Gastrocnemius medialis (tissue), 4 donors: Measurements from ENCODE around the gene PLCB3. TPM values are rescaled to one million over a fixed set of nuclear protein-coding genes. Genes with fewer than 3 reads are reported as not detected.

Experiments used
- ATAC-seq, 2 donors: fragments of 150-250 bp; one replicate each; pipeline ENCODE4 v1.9.1; 2016
- DNase-seq, 2 donors: peaks; one replicate each; pipeline ENCODE4 v3.0.0-alpha.2; 2019
- H3K27ac ChIP-seq, 4 donors: fragments of 200-600 bp; sonication (generic); 1 replicate in 1 of 4; 2 replicates in 3 of 4; pipeline ENCODE4 v1.5.1; 2016 to 2018; ENCODE audit warnings: mild to moderate bottlenecking in 2 of 4, moderate library complexity in 1 of 4
- H3K27me3 ChIP-seq, 3 donors: fragments of 200-600 bp; sonication (generic) in 2 of 3; 1 replicate in 1 of 3; 2 replicates in 2 of 3; pipeline versions ENCODE4 v1.5.1 to v1.6.0; 2016 to 2019; ENCODE audit warnings: mild to moderate bottlenecking in 1 of 3, moderate library complexity in 1 of 3
- H3K36me3 ChIP-seq, 2 donors: fragments of 200-600 bp; sonication (generic) in 1 of 2; one replicate each; pipeline ENCODE4 v1.5.1; 2017 to 2018
- H3K4me1 ChIP-seq, 2 donors: fragments of 200-600 bp; sonication (generic) in 1 of 2; one replicate each; pipeline ENCODE4 v1.5.1; 2016 to 2017; ENCODE audit warnings: mild to moderate bottlenecking in 2 of 2
- H3K4me3 ChIP-seq, 4 donors: fragments of 200-600 bp; sonication (generic) in 3 of 4; 1 replicate in 1 of 4; 2 replicates in 3 of 4; pipeline ENCODE4 v1.5.1; 2016 to 2019; ENCODE audit warnings: mild to moderate bottlenecking in 2 of 4
- H3K9me3 ChIP-seq, 3 donors: fragments of 200-600 bp; sonication (generic) in 2 of 3; 1 replicate in 1 of 3; 2 replicates in 2 of 3; pipeline ENCODE4 v1.5.1; 2016 to 2019
- CTCF ChIP-seq, 5 experiments: fragments of 450-650 bp in 3 of 5; fragments of 200-600 bp in 2 of 5; sonication (generic) in 2 of 5; IDR thresholded peaks in 4 of 5; conservative IDR thresholded peaks in 1 of 5; 1 replicate in 4 of 5; 2 replicates in 1 of 5; pipeline ENCODE4 v1.5.1; 2016 to 2019; ENCODE audit warnings: antibody characterized with exemption in 5 of 5, mild to moderate bottlenecking in 3 of 5, moderate library complexity in 3 of 5
- POLR2A ChIP-seq, 2 donors: fragments of 450-650 bp; IDR thresholded peaks; one replicate each; pipeline ENCODE4 v1.6.1; 2017; ENCODE audit warnings: antibody characterized with exemption in 2 of 2, mild to moderate bottlenecking in 2 of 2, moderate library complexity in 2 of 2
- in situ Hi-C, 4 donors: fragments of 200-750 bp; cut with MboI; loops; one replicate each; pipeline versions ENCODE4 v1.15.0 to v1.8.0; 2017; ENCODE audit warnings: low sequenced_read_pairs in 4 of 4
- intact Hi-C: fragments of 100-400 bp; cut with DNase I; formaldehyde crosslinking; loops from one replicate; pipeline ENCODE4 v1.15.1; 2023; ENCODE audit warnings: low total_unique reads
- total RNA-seq, 4 donors: library from RNA; depleted of rRNA; stranded (reverse); fragments of >200 nt; gene quantifications; one replicate each; pipeline versions ENCODE4 v1.1.0 to v1.2.3, GENCODE V29; 2016

Gene PLCB3
- total RNA-seq, 4 donors from 2014 or later = 4.7 to 9.7 (median 6.2) TPM

DNA sequence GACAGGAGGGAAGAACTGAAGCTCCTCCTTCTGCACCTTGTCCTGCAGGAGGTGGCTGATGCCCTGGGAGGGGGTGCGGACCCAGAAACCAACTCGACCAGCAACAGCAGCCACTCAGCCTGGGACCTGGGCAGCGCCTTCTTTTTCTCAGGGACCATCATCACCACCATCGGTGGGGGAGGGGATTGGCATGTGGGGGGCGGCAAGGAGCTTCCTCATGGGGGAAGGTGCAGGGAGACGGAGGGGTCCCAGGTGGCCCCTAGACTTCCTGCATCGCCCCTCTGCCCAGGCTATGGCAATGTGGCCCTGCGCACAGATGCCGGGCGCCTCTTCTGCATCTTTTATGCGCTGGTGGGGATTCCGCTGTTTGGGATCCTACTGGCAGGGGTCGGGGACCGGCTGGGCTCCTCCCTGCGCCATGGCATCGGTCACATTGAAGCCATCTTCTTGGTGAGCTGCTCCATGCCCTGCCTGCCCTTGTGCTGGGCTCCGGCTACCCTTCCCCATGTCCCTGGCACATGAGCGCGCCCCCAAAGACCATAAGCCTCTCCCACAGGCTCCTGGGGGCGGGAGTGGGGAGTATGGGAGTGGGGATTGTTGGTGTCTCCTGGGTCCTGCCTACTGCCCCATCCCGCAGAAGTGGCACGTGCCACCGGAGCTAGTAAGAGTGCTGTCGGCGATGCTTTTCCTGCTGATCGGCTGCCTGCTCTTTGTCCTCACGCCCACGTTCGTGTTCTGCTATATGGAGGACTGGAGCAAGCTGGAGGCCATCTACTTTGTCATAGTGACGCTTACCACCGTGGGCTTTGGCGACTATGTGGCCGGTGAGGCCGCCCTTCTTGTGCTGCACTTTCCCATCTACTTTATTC lies 45.7 kb downstream of the PLCB3 start:
- H3K36me3 ChIP-seq = no peaks in the 10 kb centered on the region
- in situ Hi-C loops = loop anchor here in 2 of 4 donors (5.0 kb wide), 1 partner anchor 95 kb away; no protein-coding TSS in a partner anchor
- peaks cover 6 to 21% of the 10 kb centered on the region in 2 donors for H3K4me1 ChIP-seq
- no peak for ATAC-seq
- no peak for DNase-seq
- no peak overlapping the region for H3K4me3 ChIP-seq
- no peak overlapping the region for H3K27ac ChIP-seq
- TF ChIP-seq POLR2A (IDR thresholded peaks at IDR 0.05) (no peak), CTCF (IDR thresholded peaks at IDR 0.05 in 4 of 5, conservative IDR thresholded peaks at IDR 0.05 in 1 of 5) (no peak)
- intact Hi-C loops = no loop called here
- peaks cover 82 to 89% (median 89%) of the 10 kb centered on the region in 3 donors for H3K27me3 ChIP-seq
- no peaks in the 10 kb centered on the region for H3K9me3 ChIP-seq

GRCh38 chr11:64297699-64298358 lies 46.5 kb downstream of the PLCB3 start:
- DNase-seq (no peak), ATAC-seq (no peak)
- in situ Hi-C loops (loop anchor here in 2 of 4 donors (5.0 kb wide), 1 partner anchor 96 kb away; no protein-coding TSS in a partner anchor), intact Hi-C loops (no loop called here)
- Histone ChIP-seq H3K4me1 (peaks cover 6 to 15% of the 10 kb centered on the region in 2 donors), H3K4me3 (no peak overlapping the region), H3K9me3 (no peaks in the 10 kb centered on the region), H3K27me3 (peaks cover 76 to 85% (median 82%) of the 10 kb centered on the region in 3 donors), H3K27ac (no peak overlapping the region), H3K36me3 (no peaks in the 10 kb centered on the region)
- no peak for TF ChIP-seq POLR2A (IDR thresholded peaks at IDR 0.05)
- no peak for TF ChIP-seq CTCF (IDR thresholded peaks at IDR 0.05 in 4 of 5, conservative IDR thresholded peaks at IDR 0.05 in 1 of 5)

- DNase-seq (peak; percentile 36 to 64), ATAC-seq (peak; percentile 52 to 59)
- no peak for TF ChIP-seq CTCF (IDR thresholded peaks at IDR 0.05 in 4 of 5, conservative IDR thresholded peaks at IDR 0.05 in 1 of 5)
- TF ChIP-seq POLR2A (IDR thresholded peaks at IDR 0.05) = no peak
- peak overlapping the region; percentile 46 to 76 (median 58) for H3K4me3 ChIP-seq
- H3K27me3 ChIP-seq = peaks cover 65 to 72% (median 68%) of the 10 kb centered on the region in 3 donors
- intact Hi-C loops = loop anchor here (1.0 kb wide), 2 partner anchors 14 to 95 kb away; partner anchors contain the start of gene GPR137
- no peak overlapping the region for H3K27ac ChIP-seq
- peaks cover 6 to 16% of the 10 kb centered on the region in 2 donors for H3K4me1 ChIP-seq
- in situ Hi-C loops = loop anchor here in 2 of 4 donors (5.0 kb wide), 1 partner anchor 97 kb away; no protein-coding TSS in a partner anchor
- no peaks in the 10 kb centered on the region for H3K9me3 ChIP-seq
- H3K36me3 ChIP-seq = no peaks in the 10 kb centered on the region
Observed at GRCh38 chr11:64298966-64299846, 47.9 kb downstream of the PLCB3 start.
